Trophoblast cell (in vitro differentiated cells and primary cell): Measurements from ENCODE around the gene RELL2.

Source experiments
- DNase-seq, 2 donors: peaks; one replicate each; pipeline ENCODE4 v3.0.0-alpha.2; 2016
- H2AFZ ChIP-seq: 2 replicates; pipeline ENCODE4 v1.6.1; 2013; ENCODE audit warnings: low read length, moderate library complexity, mild to moderate bottlenecking; ENCODE audit not compliant: insufficient read depth, poor library complexity
- H2AK5ac ChIP-seq: 2 replicates; pipeline ENCODE4 v1.6.1; 2013; ENCODE audit warnings: mild to moderate bottlenecking, low read length
- H2BK120ac ChIP-seq: 2 replicates; pipeline ENCODE4 v1.6.1; 2013; ENCODE audit warnings: low read length, mild to moderate bottlenecking, moderate library complexity; ENCODE audit not compliant: insufficient read depth, poor library complexity
- H2BK12ac ChIP-seq: 2 replicates; pipeline ENCODE4 v1.6.1; 2013; ENCODE audit warnings: mild to moderate bottlenecking, low read length, moderate library complexity
- H2BK5ac ChIP-seq: 2 replicates; pipeline ENCODE4 v1.6.1; 2013; ENCODE audit warnings: low read length, low read depth, moderate library complexity, mild to moderate bottlenecking; ENCODE audit not compliant: poor library complexity
- H3K14ac ChIP-seq: 2 replicates; pipeline ENCODE4 v1.6.1; 2013; ENCODE audit warnings: mild to moderate bottlenecking, low read length
- H3K18ac ChIP-seq: 2 replicates; pipeline ENCODE4 v1.6.1; 2013; ENCODE audit warnings: mild to moderate bottlenecking, low read length
- H3K23ac ChIP-seq: 2 replicates; pipeline ENCODE4 v1.6.1; 2013; ENCODE audit warnings: low read length
- H3K27ac ChIP-seq: 2 replicates; pipeline ENCODE4 v1.5.1; 2013; ENCODE audit warnings: low read depth, mild to moderate bottlenecking, inconsistent platforms, low read length, moderate library complexity
- H3K27me3 ChIP-seq: 2 replicates; pipeline ENCODE4 v1.6.1; 2013; ENCODE audit warnings: inconsistent platforms, mild to moderate bottlenecking, low read length, moderate library complexity; ENCODE audit not compliant: insufficient read depth
- H3K36me3 ChIP-seq, 2 experiments: 1 replicate in 1 of 2; 2 replicates in 1 of 2; pipeline ENCODE4 v1.6.1; 2013; ENCODE audit warnings: low read length in 2 of 2, mild to moderate bottlenecking in 2 of 2, moderate library complexity in 1 of 2; ENCODE audit not compliant: insufficient read depth in 2 of 2, control insufficient read depth in 1 of 2
- H3K4ac ChIP-seq: 2 replicates; pipeline ENCODE4 v1.6.1; 2013; ENCODE audit warnings: low read depth, mild to moderate bottlenecking, low read length, moderate library complexity
- H3K4me1 ChIP-seq, 2 experiments: 1 replicate in 1 of 2; 2 replicates in 1 of 2; pipeline ENCODE4 v1.6.1; 2013; ENCODE audit warnings: low read length in 2 of 2, mild to moderate bottlenecking in 2 of 2, moderate library complexity in 1 of 2; ENCODE audit not compliant: insufficient read depth in 2 of 2, control insufficient read depth in 1 of 2
- H3K4me2 ChIP-seq: 2 replicates; pipeline ENCODE4 v1.6.1; 2013; ENCODE audit warnings: inconsistent platforms, mild to moderate bottlenecking, low read length, moderate library complexity
- H3K4me3 ChIP-seq: 2 replicates; pipeline ENCODE4 v1.5.1; 2013; ENCODE audit warnings: mild to moderate bottlenecking, low read depth, low read length, inconsistent platforms
- H3K79me1 ChIP-seq: one replicate; pipeline ENCODE4 v1.6.1; 2013; ENCODE audit warnings: low read length
- H3K79me2 ChIP-seq: 2 replicates; pipeline ENCODE4 v1.6.1; 2013; ENCODE audit warnings: low read length, mild to moderate bottlenecking; ENCODE audit not compliant: control insufficient read depth, insufficient read depth, poor library complexity
- H3K9ac ChIP-seq: 2 replicates; pipeline ENCODE4 v1.6.1; 2013; ENCODE audit warnings: mild to moderate bottlenecking, low read length
- H3K9me3 ChIP-seq: 2 replicates; pipeline ENCODE4 v1.6.1; 2013; ENCODE audit warnings: low read depth, mild to moderate bottlenecking, control low read depth, inconsistent platforms, low read length; ENCODE audit not compliant: insufficient read depth
- H4K12ac ChIP-seq: 2 replicates; pipeline ENCODE4 v1.6.1; 2013; ENCODE audit warnings: low read depth, mild to moderate bottlenecking, low read length, moderate library complexity
- H4K8ac ChIP-seq: 2 replicates; pipeline ENCODE4 v1.6.1; 2013; ENCODE audit warnings: low read depth, mild to moderate bottlenecking, low read length, moderate library complexity
- H4K91ac ChIP-seq: one replicate; pipeline ENCODE4 v1.6.1; 2013; ENCODE audit warnings: low read depth, mild to moderate bottlenecking, low read length, moderate library complexity
- WGBS: extraction: QIAGEN DNeasy Blood & Tissue Kit; methylation state at CpG from one replicate; pipeline ENCODE4 v1.1.7; 2013; ENCODE audit warnings: missing lambda C conversion rate; ENCODE audit not compliant: insufficient read length, insufficient coverage; ENCODE audit errors: extremely low coverage; 5-methylcytosine and 5-hydroxymethylcytosine counted together

Gene RELL2

GRCh38 chr5:141623186-141623585 lies 13.6 kb upstream of the RELL2 start:
- H4K91ac ChIP-seq = no peak overlapping the region
- H3K27me3 ChIP-seq = no peaks in the 10 kb centered on the region
- H3K4me1 ChIP-seq = no peaks in the 10 kb centered on the region
- no peak overlapping the region for H2BK12ac ChIP-seq
- H2AFZ ChIP-seq = no peak overlapping the region
- H2BK5ac ChIP-seq = no peak overlapping the region
- no peaks in the 10 kb centered on the region for H3K9me3 ChIP-seq
- no peak overlapping the region for H3K18ac ChIP-seq
- H3K4me2 ChIP-seq = no peak overlapping the region
- H3K14ac ChIP-seq = no peak overlapping the region
- H3K23ac ChIP-seq = no peak overlapping the region
- no peak overlapping the region for H3K27ac ChIP-seq
- H2AK5ac ChIP-seq = no peak overlapping the region
- H3K4me3 ChIP-seq = no peak overlapping the region
- H3K79me2 ChIP-seq = peaks cover 5% of the 10 kb centered on the region
- no peak overlapping the region for H3K4ac ChIP-seq
- H4K8ac ChIP-seq = no peak overlapping the region
- DNase-seq = no peak
- no peak overlapping the region for H2BK120ac ChIP-seq
- H3K79me1 ChIP-seq = peaks cover 5% of the 10 kb centered on the region
- peaks cover 31 to 40% of the 10 kb centered on the region in 2 experiments for H3K36me3 ChIP-seq
- H4K12ac ChIP-seq = no peak overlapping the region
- no peak overlapping the region for H3K9ac ChIP-seq

- WGBS = no CpG with 5 or more reads among the region's 5 CpGs
Measured at GRCh38 chr5:141623611-141624010, 13.2 kb upstream of the RELL2 start.

GRCh38 chr5:141628175-141628788 lies 8.5 kb upstream of the RELL2 start:
- H2BK120ac ChIP-seq = no peak overlapping the region
- H3K4ac ChIP-seq = no peak overlapping the region
- H3K36me3 ChIP-seq = peaks cover 36 to 48% of the 10 kb centered on the region in 2 experiments
- no peak overlapping the region for H4K8ac ChIP-seq
- H3K4me3 ChIP-seq = no peak overlapping the region
- no peak overlapping the region for H2AK5ac ChIP-seq
- H4K12ac ChIP-seq = no peak overlapping the region
- H3K9ac ChIP-seq = no peak overlapping the region
- WGBS = no CpG with 5 or more reads among the region's 6 CpGs
- H3K27ac ChIP-seq = no peak overlapping the region
- no peak for DNase-seq
- no peaks in the 10 kb centered on the region for H3K4me1 ChIP-seq
- no peaks in the 10 kb centered on the region for H3K79me1 ChIP-seq
- H3K27me3 ChIP-seq = no peaks in the 10 kb centered on the region
- no peaks in the 10 kb centered on the region for H3K79me2 ChIP-seq
- H2BK12ac ChIP-seq = no peak overlapping the region
- no peaks in the 10 kb centered on the region for H3K9me3 ChIP-seq
- no peak overlapping the region for H2AFZ ChIP-seq
- H3K18ac ChIP-seq = no peak overlapping the region
- H4K91ac ChIP-seq = no peak overlapping the region
- no peak overlapping the region for H3K4me2 ChIP-seq
- H3K23ac ChIP-seq = no peak overlapping the region
- no peak overlapping the region for H3K14ac ChIP-seq
- no peak overlapping the region for H2BK5ac ChIP-seq

More at GRCh38 chr5:141623611-141624010, 13.2 kb upstream of the RELL2 start:
- Histone ChIP-seq H2BK5ac (no peak overlapping the region), H4K12ac (no peak overlapping the region), H3K14ac (no peak overlapping the region), H3K9ac (no peak overlapping the region), H3K79me1 (peaks cover 1% of the 10 kb centered on the region), H3K4me3 (no peak overlapping the region), H2AK5ac (no peak overlapping the region), H3K4ac (no peak overlapping the region), H3K79me2 (peaks cover 1% of the 10 kb centered on the region), H3K23ac (no peak overlapping the region), H3K9me3 (no peaks in the 10 kb centered on the region), H4K91ac (no peak overlapping the region), H4K8ac (no peak overlapping the region), H3K27ac (no peak overlapping the region), H2BK120ac (no peak overlapping the region), H3K27me3 (no peaks in the 10 kb centered on the region), H2BK12ac (no peak overlapping the region), H3K4me1 (no peaks in the 10 kb centered on the region), H3K18ac (no peak overlapping the region), H3K4me2 (no peak overlapping the region), H3K36me3 (peaks cover 34 to 45% of the 10 kb centered on the region in 2 experiments), H2AFZ (no peak overlapping the region)
- no peak for DNase-seq

DNA sequence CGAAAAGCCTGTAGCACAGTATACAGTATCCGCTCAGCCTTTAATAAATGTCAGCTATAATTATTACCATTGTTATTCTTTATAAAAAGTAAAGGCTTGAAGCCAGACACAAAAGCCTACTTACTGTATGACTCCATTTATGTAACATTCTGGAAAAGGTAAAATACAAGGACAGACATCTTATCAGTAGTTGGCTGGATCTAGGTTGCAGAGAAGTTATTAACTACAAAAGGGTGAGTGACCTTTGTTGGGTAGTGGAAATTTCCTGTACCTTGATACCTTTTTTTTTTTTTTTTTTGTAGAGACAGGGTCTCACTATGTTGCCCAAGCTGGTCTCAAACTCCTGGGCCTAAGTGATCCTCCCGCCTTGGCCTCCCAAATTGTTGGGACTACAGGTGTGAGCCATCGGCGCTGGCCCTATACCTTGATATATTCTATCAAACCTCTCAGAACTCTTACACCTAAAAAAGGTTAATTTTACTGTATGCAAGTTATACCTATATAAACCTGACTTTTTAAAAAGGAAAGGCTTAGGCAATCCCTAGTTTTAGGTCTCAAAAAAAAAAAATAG lies 6.1 kb upstream of the RELL2 start:
- Histone ChIP-seq H3K23ac (no peak overlapping the region), H3K27ac (no peak overlapping the region), H2BK5ac (no peak overlapping the region), H2AFZ (no peak overlapping the region), H3K4me2 (no peak overlapping the region), H3K9me3 (no peaks in the 10 kb centered on the region), H4K8ac (no peak overlapping the region), H3K79me1 (no peaks in the 10 kb centered on the region), H3K27me3 (no peaks in the 10 kb centered on the region), H3K9ac (no peak overlapping the region), H2BK12ac (no peak overlapping the region), H4K12ac (no peak overlapping the region), H3K4me3 (no peak overlapping the region), H3K18ac (no peak overlapping the region), H3K36me3 (peaks cover 31 to 39% of the 10 kb centered on the region in 2 experiments), H3K79me2 (no peaks in the 10 kb centered on the region), H3K4me1 (no peaks in the 10 kb centered on the region), H2BK120ac (no peak overlapping the region), H4K91ac (no peak overlapping the region), H2AK5ac (no peak overlapping the region), H3K4ac (no peak overlapping the region), H3K14ac (no peak overlapping the region)
- no CpG with 5 or more reads among the region's 5 CpGs for WGBS
- no peak for DNase-seq
